ENCODE results near the gene C11orf65.

C11orf65 gene

GRCh38 chr11:108467091-108467823 is at the start of gene C11orf65:
Gene C11orf65, minus strand, starts transcription at chr11:108467529. Its CDS starts 5,970 bp downstream, at chr11:108461559.
- DNase-seq: peak; percentile 64

- DNase-seq: no peak
Observed at GRCh38 chr11:108516125-108516524, 48.8 kb upstream of the C11orf65 start.

- no peak for DNase-seq
Observed at GRCh38 chr11:108512708-108513107, 45.4 kb upstream of the C11orf65 start.

- no peak for DNase-seq
Observed at GRCh38 chr11:108511851-108512474, 44.6 kb upstream of the C11orf65 start.

- no peak for DNase-seq
Observed at GRCh38 chr11:108508653-108509593, 41.6 kb upstream of the C11orf65 start.

- DNase-seq: no peak
Observed at GRCh38 chr11:108501396-108501795, 34.1 kb upstream of the C11orf65 start.

GRCh38 chr11:108500721-108501120 is 33.4 kb upstream of the C11orf65 start:
- no peak for DNase-seq

GRCh38 chr11:108500169-108500568 is 32.8 kb upstream of the C11orf65 start:
- DNase-seq: no peak

GRCh38 chr11:108498816-108499408 is 31.6 kb upstream of the C11orf65 start:
- DNase-seq: no peak

GRCh38 chr11:108498046-108498815 is 30.9 kb upstream of the C11orf65 start, which contains the start of gene POGLUT3:
Gene POGLUT3, minus strand, starts transcription at chr11:108498384. Its CDS starts 18 bp downstream, at chr11:108498366.
- no peak for DNase-seq

- peak; percentile 65 for DNase-seq
Observed at GRCh38 chr11:108497317-108498045, 30.2 kb upstream of the C11orf65 start.

- DNase-seq: no peak
Observed at GRCh38 chr11:108496643-108497256, 29.4 kb upstream of the C11orf65 start.

- no peak for DNase-seq
Observed at GRCh38 chr11:108495326-108495725, 28.0 kb upstream of the C11orf65 start.

GRCh38 chr11:108494182-108494581 is 26.9 kb upstream of the C11orf65 start:
- DNase-seq: no peak

- DNase-seq: no peak
Observed at GRCh38 chr11:108491936-108492335, 24.6 kb upstream of the C11orf65 start.

GRCh38 chr11:108486828-108487227 is 19.5 kb upstream of the C11orf65 start:
- DNase-seq: no peak

GRCh38 chr11:108486331-108486730 is 19.0 kb upstream of the C11orf65 start:
- DNase-seq: no peak

- no peak for DNase-seq
Observed at GRCh38 chr11:108483163-108483562, 15.8 kb upstream of the C11orf65 start.

GRCh38 chr11:108474664-108475463 is 7.5 kb upstream of the C11orf65 start:
- no peak for DNase-seq

GRCh38 chr11:108472681-108473080 is 5.4 kb upstream of the C11orf65 start:
- DNase-seq: no peak
